Smooth muscle cell (in vitro differentiated cells): ENCODE data around the gene DNAH1. TPM values are rescaled to one million over a fixed set of nuclear protein-coding genes. Genes with fewer than 3 reads are reported as not detected.

ENCODE experiments used
- DNase-seq: peaks from one replicate; lab custom pipeline; 2025; ENCODE audit not compliant: unreplicated experiment; lab: John Stamatoyannopoulos, UW
- H2AFZ ChIP-seq: fragments of 200-600 bp; sonication (generic); 2 replicates; pipeline ENCODE4 v1.6.0; 2016; ENCODE audit warnings: antibody characterized with exemption, low read depth, mild to moderate bottlenecking
- H3F3A ChIP-seq: fragments of 200-600 bp; sonication (generic); 2 replicates; pipeline ENCODE4 v1.6.0; 2017; ENCODE audit warnings: antibody characterized with exemption, low read depth
- H3K27ac ChIP-seq: fragments of 200-600 bp; sonication (generic); 2 replicates; pipeline ENCODE4 v1.5.1; 2016; ENCODE audit warnings: low read depth, mild to moderate bottlenecking
- H3K27me3 ChIP-seq: fragments of 200-600 bp; sonication (generic); 2 replicates; pipeline ENCODE4 v1.6.1; 2016; ENCODE audit warnings: low read depth, mild to moderate bottlenecking
- H3K36me3 ChIP-seq: fragments of 200-600 bp; sonication (generic); 2 replicates; pipeline ENCODE4 v1.5.1; 2016; ENCODE audit warnings: low read depth
- H3K4me1 ChIP-seq: fragments of 200-600 bp; sonication (generic); 2 replicates; pipeline ENCODE4 v1.5.1; 2016; ENCODE audit warnings: low read depth
- H3K4me2 ChIP-seq: fragments of 200-600 bp; sonication (generic); 2 replicates; pipeline ENCODE4 v1.6.0; 2016; ENCODE audit warnings: mild to moderate bottlenecking
- H3K4me3 ChIP-seq: fragments of 200-600 bp; sonication (generic); 2 replicates; pipeline ENCODE4 v1.5.1; 2016; ENCODE audit warnings: mild to moderate bottlenecking
- H3K79me2 ChIP-seq: fragments of 200-600 bp; sonication (generic); 2 replicates; pipeline ENCODE4 v1.6.0; 2016; ENCODE audit warnings: low read depth, mild to moderate bottlenecking
- H3K9ac ChIP-seq: fragments of 200-600 bp; sonication (generic); 2 replicates; pipeline ENCODE4 v1.6.0; 2016; ENCODE audit warnings: low read depth
- H3K9me3 ChIP-seq: fragments of 200-600 bp; sonication (generic); replicated peaks from 2 replicates; pipeline ENCODE4 v1.5.1; 2016; ENCODE audit warnings: low read depth
- H4K20me1 ChIP-seq: fragments of 200-600 bp; sonication (generic); 2 replicates; pipeline ENCODE4 v1.6.0; 2016; ENCODE audit warnings: low read depth
- CTCF ChIP-seq: fragments of 200-600 bp; sonication (generic); IDR thresholded peaks from 2 replicates; pipeline ENCODE4 v1.5.1; 2017; ENCODE audit warnings: borderline replicate concordance, mild to moderate bottlenecking, antibody characterized with exemption; ENCODE audit not compliant: insufficient read depth, poor library complexity, severe bottlenecking
- WGBS: methylation state at CpG from one replicate; pipeline ENCODE4 v1.1.7; 2016; ENCODE audit warnings: low lambda C conversion rate; 5-methylcytosine and 5-hydroxymethylcytosine counted together
- polyA plus RNA-seq: library from polyadenylated mRNA; unstranded; fragments of >200 nt; fragmentation: Nextera tagmentation; extraction: Ambion mirVana; gene quantifications from 2 replicates; pipeline ENCODE4 v1.2.1, GENCODE V29; 2016
- total RNA-seq: library from RNA; depleted of rRNA; stranded (reverse); fragments of >200 nt; gene quantifications from 2 replicates; pipeline ENCODE4 v1.2.3, GENCODE V29; 2014

The DNAH1 gene
- total and polyA plus RNA-seq, 2 experiments from 2014 or later = 0.54 to 3.7 TPM

GRCh38 chr3:52277071-52277964 is 38.8 kb upstream of the DNAH1 start:
- DNase-seq = peak; percentile 37
- H3K4me2 ChIP-seq = peak overlapping the region; percentile 100
- no peak for TF ChIP-seq CTCF
- no peaks in the 10 kb centered on the region for H3K9me3 ChIP-seq
- H2AFZ ChIP-seq = no peak overlapping the region
- H3K36me3 ChIP-seq = no peaks in the 10 kb centered on the region
- H3K79me2 ChIP-seq = peaks cover 58% of the 10 kb centered on the region
- peak overlapping the region; percentile 87 for H3K27ac ChIP-seq
- peak overlapping the region; percentile 75 for H3K4me3 ChIP-seq
- H4K20me1 ChIP-seq = peaks cover 55% of the 10 kb centered on the region
- H3K4me1 ChIP-seq = peaks cover 30% of the 10 kb centered on the region
- H3K27me3 ChIP-seq = no peaks in the 10 kb centered on the region
- H3K9ac ChIP-seq = peak overlapping the region; percentile 91
- peaks cover 8% of the 10 kb centered on the region for H3F3A ChIP-seq
- 3% methylated on average over 28 of the region's 28 CpGs for WGBS

- peak overlapping the region; percentile 75 for H3K4me3 ChIP-seq
- H3K9me3 ChIP-seq = no peaks in the 10 kb centered on the region
- peaks cover 51% of the 10 kb centered on the region for H3K79me2 ChIP-seq
- H3K4me1 ChIP-seq = peaks cover 30% of the 10 kb centered on the region
- peaks cover 15% of the 10 kb centered on the region for H3F3A ChIP-seq
- peak overlapping the region; percentile 87 for H3K27ac ChIP-seq
- no peak overlapping the region for H2AFZ ChIP-seq
- TF ChIP-seq CTCF = peak; percentile 27
- H3K27me3 ChIP-seq = no peaks in the 10 kb centered on the region
- peak; percentile 88 for DNase-seq
- no peaks in the 10 kb centered on the region for H3K36me3 ChIP-seq
- H3K4me2 ChIP-seq = peak overlapping the region; percentile 100
- WGBS = 2% methylated on average over 54 of the region's 54 CpGs
- peak overlapping the region; percentile 91 for H3K9ac ChIP-seq
- peaks cover 47% of the 10 kb centered on the region for H4K20me1 ChIP-seq
Observed at GRCh38 chr3:52277972-52278509, 38.1 kb upstream of the DNAH1 start.

GRCh38 chr3:52278510-52279069 is 37.5 kb upstream of the DNAH1 start, which contains the start of gene WDR82:
Gene WDR82, minus strand, starts transcription at chr3:52278649. Its CDS starts 288 bp downstream, at chr3:52278361.
- Histone ChIP-seq H3K4me3 (peak within 1 kb of the TSS; percentile 75), H4K20me1 (peaks cover 42% of the 10 kb centered on the region), H2AFZ (peak within 1 kb of the TSS; percentile 59), H3K9ac (peak within 1 kb of the TSS; percentile 91), H3F3A (peaks cover 18% of the 10 kb centered on the region), H3K36me3 (no peaks in the 10 kb centered on the region), H3K27ac (peak within 1 kb of the TSS; percentile 87), H3K9me3 (no peaks in the 10 kb centered on the region), H3K4me1 (peaks cover 30% of the 10 kb centered on the region), H3K79me2 (peaks cover 46% of the 10 kb centered on the region), H3K27me3 (no peaks in the 10 kb centered on the region), H3K4me2 (peak within 1 kb of the TSS; percentile 100)
- 1% methylated on average over 44 of the region's 58 CpGs for WGBS
- peak; percentile 94 for DNase-seq
- peak; percentile 42 for TF ChIP-seq CTCF
